NT2/D1 (cell line): ENCODE measurements around the gene GNAL.
"Not testable (repeated sequence)": the region's sequence is repeated elsewhere in the genome, so short reads cannot be mapped to it uniquely, and the experiment has no call there.

Source experiments
- SUZ12 ChIP-seq: IDR thresholded peaks from 2 replicates; pipeline ENCODE4 v1.6.1; 2011; ENCODE audit not compliant: insufficient read length, insufficient read depth; ENCODE audit errors: extremely low read depth
- YY1 ChIP-seq: IDR thresholded peaks from 2 replicates; pipeline ENCODE4 v1.6.1; 2011; ENCODE audit not compliant: insufficient read length, insufficient read depth
- ZNF274 ChIP-seq: IDR thresholded peaks from 2 replicates; pipeline ENCODE4 v1.6.1; 2011; ENCODE audit warnings: mild to moderate bottlenecking, low read depth, low read length

DNA sequence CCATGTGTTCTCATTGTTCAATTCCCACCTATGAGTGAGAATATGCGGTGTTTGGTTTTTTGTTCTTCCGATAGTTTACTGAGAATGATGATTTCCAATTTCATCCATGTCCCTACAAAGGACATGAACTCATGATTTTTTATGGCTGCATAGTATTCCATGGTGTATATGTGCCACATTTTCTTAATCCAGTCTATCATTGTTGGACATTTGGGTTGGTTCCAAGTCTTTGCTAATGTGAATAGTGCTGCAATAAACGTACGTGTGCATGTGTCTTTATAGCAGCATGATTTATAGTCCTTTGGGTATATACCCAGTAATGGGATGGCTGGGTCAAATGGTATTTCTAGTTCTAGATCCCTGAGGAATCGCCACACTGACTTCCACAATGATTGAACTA lies 1.6 kb downstream of the GNAL start:
- TF ChIP-seq YY1, SUZ12, ZNF274: not testable (repeated sequence)
